CD4-positive, alpha-beta T cell treated with Interleukin-1 beta for 1 hour (primary cell): Measurements from ENCODE around the gene JAKMIP1.

Experiments
- DNase-seq, 2 donors: peaks; one replicate each; pipeline ENCODE4 v3.0.0-alpha.2; 2020 to 2022

The JAKMIP1 gene

DNA sequence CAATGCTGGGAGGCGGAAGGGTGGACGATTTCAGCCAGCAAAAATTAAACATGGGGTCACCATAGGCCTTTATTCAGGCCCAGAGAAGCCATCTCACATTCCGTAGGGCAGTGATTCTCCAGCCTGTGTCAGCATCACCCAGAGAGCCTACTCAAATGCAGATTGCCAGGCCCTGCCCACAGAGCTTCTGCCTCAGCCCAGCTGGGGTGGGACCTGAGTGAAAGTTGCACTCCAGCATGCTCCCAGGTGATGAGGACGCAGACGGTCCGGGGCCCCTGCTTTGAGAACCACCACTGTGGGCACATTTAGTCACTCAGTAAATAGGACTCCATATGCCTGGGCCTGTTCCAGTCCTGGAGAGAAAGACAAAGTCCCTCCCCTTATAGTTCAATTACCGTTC lies 169.7 kb downstream of the JAKMIP1 start:
- DNase-seq, result no peak

GRCh38 chr4:6029254-6029653 lies 171.1 kb downstream of the JAKMIP1 start:
- DNase-seq, result no peak

- DNase-seq, result no peak
Measured at GRCh38 chr4:6028168-6028567, 172.2 kb downstream of the JAKMIP1 start.

- DNase-seq, result no peak
Measured at GRCh38 chr4:6027392-6027791, 173.0 kb downstream of the JAKMIP1 start.

GRCh38 chr4:6024313-6024960 lies 175.9 kb downstream of the JAKMIP1 start:
- DNase-seq, result no peak

DNA sequence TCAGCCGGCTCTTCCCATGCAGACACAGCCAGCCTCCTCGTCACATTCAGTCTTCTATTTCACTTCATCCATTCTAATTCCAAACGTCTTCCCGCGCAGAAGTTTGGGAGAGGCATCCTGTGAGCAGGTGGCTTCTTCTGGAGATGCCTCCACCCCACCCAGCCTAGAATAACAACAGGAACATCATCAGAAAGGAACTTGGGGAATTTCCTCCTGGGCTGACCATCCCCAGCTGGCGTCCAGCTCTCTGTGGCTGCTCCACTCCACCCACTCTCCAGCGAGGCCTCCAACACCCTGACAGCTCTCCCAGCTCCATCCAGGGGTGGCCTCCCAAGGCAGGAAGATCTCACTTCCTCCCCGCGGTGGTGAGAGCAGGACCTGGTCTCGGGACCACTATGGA lies 176.6 kb downstream of the JAKMIP1 start:
- DNase-seq, result no peak

DNA sequence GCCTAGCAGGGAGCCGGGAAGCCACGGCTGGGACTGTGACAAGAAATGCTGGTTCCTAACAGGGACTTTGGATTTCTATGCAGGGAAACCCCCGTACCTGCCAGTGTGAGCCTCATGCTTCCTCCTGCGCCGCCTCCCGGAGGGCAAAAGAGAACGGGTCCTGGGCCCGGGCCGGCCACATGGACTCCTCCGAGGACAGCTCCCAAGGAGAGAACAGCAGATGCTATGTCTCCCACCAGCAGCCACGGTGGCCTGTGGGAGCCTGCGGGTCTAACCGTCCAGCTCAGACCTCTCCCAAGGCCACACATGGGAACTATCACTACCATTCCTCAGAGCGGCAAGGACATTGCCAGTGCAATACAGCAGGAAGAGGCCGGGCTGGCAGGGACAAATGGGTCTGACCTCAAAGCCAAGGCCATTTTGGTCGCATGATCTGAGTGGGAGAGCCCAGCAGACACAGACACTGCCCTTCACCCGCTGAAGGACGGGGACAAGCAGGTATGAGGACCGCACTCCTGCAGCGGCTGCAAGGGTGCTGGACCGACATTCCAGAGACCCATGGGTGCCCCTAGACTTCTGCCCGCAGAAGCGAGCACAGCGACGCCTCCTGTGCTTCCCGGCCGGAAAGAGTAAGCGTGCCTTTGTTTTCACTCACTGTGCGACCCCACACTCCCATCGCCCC lies 177.6 kb downstream of the JAKMIP1 start:
- no peak for DNase-seq

DNA sequence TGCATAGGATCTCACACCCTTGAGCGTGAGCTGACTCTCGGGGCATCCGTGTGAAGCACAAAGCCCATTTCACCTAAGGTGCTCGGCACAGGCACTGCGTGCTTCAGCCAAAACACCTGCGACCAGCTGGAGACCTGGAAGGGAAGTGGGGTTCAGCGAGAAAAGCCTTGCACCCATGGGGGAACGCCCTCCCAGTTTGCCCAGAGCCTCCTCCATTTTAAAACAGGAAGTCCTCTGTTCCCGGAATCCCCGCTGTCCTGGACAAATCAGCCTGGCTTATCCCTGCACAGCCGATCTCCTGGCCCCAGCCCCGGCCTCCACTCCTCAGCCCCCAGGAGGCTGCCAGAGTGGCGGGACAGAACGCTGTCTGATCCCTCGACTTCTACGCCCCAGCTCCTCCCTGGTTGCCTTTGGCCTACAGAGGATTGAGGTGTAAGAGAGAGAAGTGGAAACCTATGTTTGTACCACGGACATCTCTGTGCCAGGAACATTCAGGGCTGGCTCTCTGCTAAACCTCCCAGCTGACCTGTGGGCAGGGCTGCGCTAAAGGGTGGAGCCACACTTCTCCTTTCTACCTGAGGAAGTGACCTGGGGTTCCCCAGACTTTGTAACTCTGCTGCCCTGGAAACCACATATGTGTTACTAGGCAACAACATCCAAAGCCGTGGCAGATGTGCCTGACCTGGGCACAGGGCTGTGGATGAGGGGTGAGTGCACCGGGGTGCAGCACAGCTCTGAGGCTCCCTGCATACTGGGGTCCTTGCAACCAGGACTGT lies 178.3 kb downstream of the JAKMIP1 start:
- DNase-seq, result no peak

DNA sequence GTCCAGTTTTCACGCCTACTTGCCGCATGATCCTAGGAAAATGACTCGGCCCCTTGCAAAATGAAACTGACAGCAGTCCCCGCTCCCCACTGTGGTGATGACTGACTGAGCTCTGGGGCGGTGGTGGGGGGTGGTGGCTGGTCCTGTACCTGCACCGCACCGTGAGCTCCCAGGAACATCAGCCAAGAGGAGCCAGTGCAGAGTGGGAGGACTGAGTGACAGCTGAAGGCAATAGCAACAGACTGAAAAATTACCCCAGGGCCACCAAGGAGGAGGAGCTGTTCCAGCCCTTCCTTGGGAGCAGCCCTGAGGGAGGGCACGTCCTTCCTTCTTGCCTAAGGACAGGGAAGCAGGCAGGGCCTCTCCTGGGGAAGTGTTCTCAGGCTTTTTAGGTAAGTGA lies 179.7 kb downstream of the JAKMIP1 start:
- no peak for DNase-seq

- peak in 1 of 2 donors; percentile 25 for DNase-seq
Measured at GRCh38 chr4:6019316-6020263, 180.8 kb downstream of the JAKMIP1 start.

DNA sequence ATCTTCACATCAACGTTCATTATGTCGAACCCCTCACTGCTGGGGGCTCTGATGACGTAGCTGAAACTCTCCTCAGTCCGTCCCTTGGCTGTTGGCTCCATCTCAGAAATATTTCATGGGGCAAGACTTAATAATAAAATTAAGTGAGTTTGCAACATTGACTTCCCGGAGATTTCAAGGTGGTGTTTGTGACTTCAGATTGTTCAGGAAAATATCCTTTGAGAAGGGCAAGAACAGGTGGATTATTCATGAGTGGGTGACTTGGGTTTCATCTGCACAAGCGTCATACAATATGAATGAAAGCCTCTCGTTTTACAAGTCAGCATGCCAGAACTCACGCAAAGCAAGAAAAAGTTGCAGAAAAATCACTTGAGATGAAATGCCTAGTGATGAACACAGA lies 182.0 kb downstream of the JAKMIP1 start, which contains the start of gene C4orf50:
Gene C4orf50, minus strand, starts transcription at position 101 of the 400 bp plus-strand sequence.
- no peak for DNase-seq

DNA sequence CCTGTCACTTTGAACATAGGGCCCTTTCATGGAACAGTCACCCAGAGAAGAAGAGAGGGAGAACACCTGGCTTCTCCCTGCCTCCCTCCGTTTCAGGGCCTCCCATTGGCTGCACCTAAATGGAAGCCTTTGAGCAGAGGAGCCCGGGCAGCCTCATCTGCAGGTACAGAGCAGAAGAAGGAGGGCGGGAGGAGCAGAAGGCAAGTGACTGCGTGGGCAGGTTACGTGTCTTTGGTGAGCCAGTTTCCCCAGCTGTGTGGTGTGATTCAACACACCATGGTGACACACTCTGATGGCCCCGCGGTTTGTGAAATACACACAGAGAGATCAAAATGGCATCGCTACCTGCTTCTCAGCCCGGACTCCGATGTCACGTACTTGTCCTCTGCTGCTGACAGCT lies 182.5 kb downstream of the JAKMIP1 start:
- no peak for DNase-seq

GRCh38 chr4:6017030-6017429 lies 183.3 kb downstream of the JAKMIP1 start:
- DNase-seq, result no peak

DNA sequence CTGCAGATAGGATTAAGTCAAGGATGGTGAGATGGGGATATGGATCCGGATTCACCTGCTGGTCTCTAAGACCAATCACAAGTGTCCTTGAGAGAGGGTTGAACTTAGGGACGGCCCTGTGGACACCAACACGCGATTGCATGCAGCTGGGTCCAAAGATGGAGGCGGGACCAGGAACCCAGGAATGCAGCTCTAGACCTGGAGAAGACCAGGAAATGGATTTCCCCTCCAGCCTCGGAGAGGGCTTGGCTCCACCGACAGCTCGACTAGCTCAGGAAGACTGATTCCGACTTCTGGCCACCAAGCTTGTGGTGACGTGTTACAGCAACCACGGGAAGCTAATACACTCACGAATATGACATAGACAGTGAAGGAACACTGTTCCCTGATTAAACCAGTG lies 186.8 kb downstream of the JAKMIP1 start:
- no peak for DNase-seq

GRCh38 chr4:6012200-6012599 lies 188.1 kb downstream of the JAKMIP1 start:
- DNase-seq, result no peak

DNA sequence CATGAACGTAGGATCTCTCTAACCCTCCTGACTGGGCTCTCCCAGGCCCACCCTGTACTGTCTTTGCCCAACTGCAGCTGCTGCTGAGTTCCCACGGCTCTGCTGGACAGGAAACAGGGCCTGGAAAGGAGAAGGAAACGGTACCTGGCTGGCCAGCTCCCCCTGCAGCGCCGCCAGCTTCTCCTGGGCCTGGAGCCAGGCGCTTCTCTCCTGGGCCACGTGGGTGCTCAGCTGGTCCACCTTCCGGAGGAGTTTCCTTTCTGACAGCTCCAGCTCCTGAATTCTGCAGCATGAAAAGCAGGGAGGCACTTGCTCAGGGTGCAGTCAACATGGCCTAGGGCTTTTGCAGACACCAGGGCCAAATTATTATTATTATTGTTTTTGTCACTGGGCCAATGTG lies 188.7 kb downstream of the JAKMIP1 start:
- no peak for DNase-seq

GRCh38 chr4:6011271-6011671 lies 189.1 kb downstream of the JAKMIP1 start:
- no peak for DNase-seq

DNA sequence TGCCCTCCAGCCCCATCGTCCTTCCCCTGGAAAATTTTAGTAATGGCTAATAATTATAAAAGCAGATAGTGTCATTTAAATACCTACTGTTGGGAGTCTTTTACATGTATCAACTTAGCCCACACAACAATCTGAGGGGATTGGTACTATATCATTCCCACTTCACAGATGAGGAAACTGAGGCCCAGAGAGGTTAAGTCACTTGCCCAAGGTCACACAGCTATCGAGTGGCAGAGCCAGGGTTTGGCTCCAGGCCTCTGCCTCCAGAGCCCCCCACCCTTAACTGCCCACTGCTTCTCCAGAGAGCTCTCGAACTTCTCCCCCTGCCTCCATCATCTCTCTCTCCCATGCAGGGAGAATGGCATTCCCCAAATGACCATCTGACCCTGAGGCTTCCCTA lies 189.6 kb downstream of the JAKMIP1 start:
- DNase-seq, result no peak

DNA sequence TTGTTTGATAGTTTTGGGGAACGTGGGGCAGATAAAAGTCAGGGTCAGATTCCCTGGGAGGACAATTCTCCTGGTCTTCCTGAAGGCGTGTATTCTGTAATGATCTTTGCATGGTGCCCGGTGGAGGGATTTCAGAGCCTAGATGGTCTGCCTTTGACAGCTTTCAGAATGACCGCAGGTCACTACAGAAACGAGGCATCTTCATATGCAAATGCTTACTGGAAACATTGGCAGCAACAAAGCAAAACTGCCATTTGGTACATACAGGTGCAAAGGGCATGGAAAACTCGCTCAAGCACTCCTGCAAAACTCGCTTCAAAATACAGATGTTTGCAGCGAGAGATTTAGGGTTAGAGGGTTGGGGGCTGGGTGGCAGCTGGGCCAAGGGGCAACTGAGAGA lies 190.9 kb downstream of the JAKMIP1 start:
- no peak for DNase-seq

GRCh38 chr4:6008766-6009385 lies 191.5 kb downstream of the JAKMIP1 start:
- DNase-seq, result no peak

DNA sequence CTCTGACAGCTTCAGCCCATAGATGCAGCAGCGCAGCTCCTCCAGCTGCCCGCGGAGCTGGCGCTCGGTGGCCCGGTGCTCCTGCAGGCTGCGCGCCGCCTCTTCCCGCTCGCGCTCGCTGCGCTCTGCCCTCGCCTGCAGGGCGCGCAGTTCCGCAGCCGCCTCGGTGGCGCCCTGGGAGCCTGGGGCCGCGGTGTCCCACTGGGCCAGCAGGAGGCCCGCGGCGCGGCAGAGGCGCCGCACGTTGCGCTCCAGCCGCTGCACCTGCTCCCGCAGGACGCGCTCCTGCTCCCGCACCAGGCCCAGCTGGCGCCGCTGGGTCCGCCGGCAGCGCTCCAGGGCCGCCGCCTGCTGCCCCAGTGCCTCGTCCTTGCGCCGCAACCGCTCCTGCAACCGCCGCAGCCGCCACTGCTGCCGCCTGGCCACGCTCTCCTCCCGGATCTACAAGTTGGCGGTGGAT lies 192.2 kb downstream of the JAKMIP1 start:
- no peak for DNase-seq

GRCh38 chr4:6005175-6005574 lies 195.2 kb downstream of the JAKMIP1 start:
- no peak for DNase-seq
